Raji (cell line): ENCODE data around the gene CCN6.

ENCODE experiments used
- POLR2A ChIP-seq: IDR thresholded peaks from 2 replicates; pipeline ENCODE4 v1.6.1; 2011; ENCODE audit warnings: low read depth, low read length, control low read depth; ENCODE audit not compliant: insufficient read depth

The CCN6 gene

GRCh38 chr6:112062966-112063365, 9.1 kb downstream of the CCN6 start:
- no peak for TF ChIP-seq POLR2A

- no peak for TF ChIP-seq POLR2A
These were observed 11.6 kb downstream of the CCN6 start for GRCh38 chr6:112065426-112065986.

- no peak for TF ChIP-seq POLR2A
These were observed 12.7 kb downstream of the CCN6 start for GRCh38 chr6:112066606-112067005.

GRCh38 chr6:112081569-112081968, 27.7 kb downstream of the CCN6 start:
- TF ChIP-seq POLR2A, result no peak

- no peak for TF ChIP-seq POLR2A
These were observed 31.6 kb downstream of the CCN6 start for GRCh38 chr6:112085286-112086065.

GRCh38 chr6:112086744-112087135, 32.8 kb downstream of the CCN6 start:
- TF ChIP-seq POLR2A, result no peak

- TF ChIP-seq POLR2A, result peak; percentile 91
These were observed 33.4 kb downstream of the CCN6 start, which contains the start of the genes FAM229B and TUBE1 for GRCh38 chr6:112087136-112087911. Gene FAM229B (plus strand): TSS chr6:112087591. CDS start chr6:112099284, 11,693 bp downstream. Gene TUBE1 (minus strand): TSS chr6:112087482. CDS start chr6:112087434, 48 bp downstream.

- TF ChIP-seq POLR2A, result no peak
These were observed 34.0 kb downstream of the CCN6 start for GRCh38 chr6:112087916-112088315.

- no peak for TF ChIP-seq POLR2A
These were observed 43.0 kb downstream of the CCN6 start for GRCh38 chr6:112096901-112097300.

GRCh38 chr6:112100561-112100960, 46.7 kb downstream of the CCN6 start:
- TF ChIP-seq POLR2A, result no peak

- TF ChIP-seq POLR2A, result no peak
These were observed 52.7 kb downstream of the CCN6 start for GRCh38 chr6:112106562-112106961.

- no peak for TF ChIP-seq POLR2A
These were observed 55.4 kb downstream of the CCN6 start for GRCh38 chr6:112109262-112109661.

- TF ChIP-seq POLR2A, result no peak
These were observed 59.5 kb downstream of the CCN6 start for GRCh38 chr6:112113431-112113830.

- TF ChIP-seq POLR2A, result no peak
These were observed 60.0 kb downstream of the CCN6 start for GRCh38 chr6:112113918-112114317.

GRCh38 chr6:112114577-112115223, 60.8 kb downstream of the CCN6 start:
- no peak for TF ChIP-seq POLR2A

GRCh38 chr6:112116221-112116620, 62.3 kb downstream of the CCN6 start:
- TF ChIP-seq POLR2A, result no peak

GRCh38 chr6:112117554-112117953, 63.6 kb downstream of the CCN6 start:
- no peak for TF ChIP-seq POLR2A
